HG02870 (cell line): ENCODE measurements around the gene COG8.
"Not testable (repeated sequence)": the region's sequence is repeated elsewhere in the genome, so short reads cannot be mapped to it uniquely, and the experiment has no call there.

Source experiments
- ATAC-seq: cut with Tn5 transposase; IDR thresholded peaks from one replicate; pipeline ENCODE4 v1.9.1; 2021; ENCODE audit warnings: mild to moderate bottlenecking, moderate library complexity; ENCODE audit not compliant: unreplicated experiment

COG8 gene

GRCh38 chr16:69319826-69320739, 19.3 kb downstream of the COG8 start:
- no peak for ATAC-seq

- no peak for ATAC-seq
These were observed 20.0 kb downstream of the COG8 start for GRCh38 chr16:69319381-69319780.

GRCh38 chr16:69318911-69319289, 20.5 kb downstream of the COG8 start:
- ATAC-seq = no peak

- ATAC-seq = no peak
These were observed 21.0 kb downstream of the COG8 start for GRCh38 chr16:69318177-69318910.

GRCh38 chr16:69316595-69317034, 22.7 kb downstream of the COG8 start:
- no peak for ATAC-seq

- ATAC-seq = no peak
These were observed 23.7 kb downstream of the COG8 start for GRCh38 chr16:69315486-69316311.

- no peak for ATAC-seq
These were observed 24.8 kb downstream of the COG8 start for GRCh38 chr16:69314534-69314933.

- ATAC-seq = no peak
These were observed 25.9 kb downstream of the COG8 start for GRCh38 chr16:69313469-69313868.

- ATAC-seq = peak; percentile 46
These were observed 27.6 kb downstream of the COG8 start for GRCh38 chr16:69311533-69312387.

- ATAC-seq = peak; percentile 88
These were observed 28.5 kb downstream of the COG8 start, which contains the start of gene VPS4A for GRCh38 chr16:69310653-69311532. Gene VPS4A (plus strand): TSS chr16:69311350. CDS start chr16:69311512, 162 bp downstream.

GRCh38 chr16:69309316-69309715, 30.0 kb downstream of the COG8 start:
- ATAC-seq = no peak

- no peak for ATAC-seq
These were observed 31.5 kb downstream of the COG8 start for GRCh38 chr16:69307856-69308255.

- no peak for ATAC-seq
These were observed 32.3 kb downstream of the COG8 start for GRCh38 chr16:69307091-69307490.

- no peak for ATAC-seq
These were observed 33.3 kb downstream of the COG8 start for GRCh38 chr16:69306031-69306430.

GRCh38 chr16:69302301-69302700, 37.1 kb downstream of the COG8 start:
- ATAC-seq = no peak

GRCh38 chr16:69301861-69302260, 37.5 kb downstream of the COG8 start:
- no peak for ATAC-seq

GRCh38 chr16:69301187-69301586, 38.2 kb downstream of the COG8 start:
- no peak for ATAC-seq

- ATAC-seq = no peak
These were observed 41.1 kb downstream of the COG8 start for GRCh38 chr16:69298261-69298660.

- ATAC-seq = not testable (repeated sequence)
These were observed 42.6 kb downstream of the COG8 start for GRCh38 chr16:69296771-69297170.
